AG08396 (cell line): ENCODE data around the gene CFAP77.
A peak's percentile ranks its signal among the peaks of the same experiment; 100 is the strongest.

Experiments
- DNase-seq: peaks from one replicate; pipeline ENCODE4 v3.0.0; 2012; ENCODE audit warnings: low spot score, mixed read lengths

Gene CFAP77

DNA sequence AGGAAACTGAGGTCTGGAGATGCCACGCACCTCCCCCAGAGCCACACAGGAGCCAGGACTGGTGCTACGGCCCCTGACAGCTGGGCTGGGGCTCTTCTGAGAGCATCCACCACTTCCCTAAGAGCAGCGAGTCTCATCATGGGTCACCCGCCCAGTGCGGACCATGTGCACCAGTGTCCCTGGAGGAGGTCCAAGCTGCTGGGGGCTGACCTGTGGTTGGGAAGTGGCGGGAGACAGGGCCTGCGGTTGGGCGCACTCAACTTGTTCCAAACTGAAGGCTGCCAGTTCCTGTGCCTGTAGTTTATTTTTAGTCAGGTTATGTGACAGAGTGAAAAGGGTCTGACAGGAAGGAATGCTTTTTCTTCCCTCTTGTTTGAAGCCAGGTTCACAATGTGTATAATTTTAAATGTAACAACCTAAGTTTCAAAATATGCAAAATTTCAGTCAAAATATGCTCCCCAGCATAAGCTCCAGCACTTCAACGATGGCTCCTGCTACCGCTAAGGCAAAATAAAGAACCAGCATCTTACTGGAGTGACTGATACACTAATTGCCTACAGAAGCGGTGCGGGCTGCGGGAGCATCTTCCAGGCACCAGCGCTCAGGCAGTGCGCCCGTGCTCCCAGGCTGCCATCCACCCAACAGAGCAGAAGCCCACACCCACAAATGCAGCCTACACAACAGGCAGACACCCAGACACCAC is 187.2 kb downstream of the CFAP77 start:
- no peak for DNase-seq

DNA sequence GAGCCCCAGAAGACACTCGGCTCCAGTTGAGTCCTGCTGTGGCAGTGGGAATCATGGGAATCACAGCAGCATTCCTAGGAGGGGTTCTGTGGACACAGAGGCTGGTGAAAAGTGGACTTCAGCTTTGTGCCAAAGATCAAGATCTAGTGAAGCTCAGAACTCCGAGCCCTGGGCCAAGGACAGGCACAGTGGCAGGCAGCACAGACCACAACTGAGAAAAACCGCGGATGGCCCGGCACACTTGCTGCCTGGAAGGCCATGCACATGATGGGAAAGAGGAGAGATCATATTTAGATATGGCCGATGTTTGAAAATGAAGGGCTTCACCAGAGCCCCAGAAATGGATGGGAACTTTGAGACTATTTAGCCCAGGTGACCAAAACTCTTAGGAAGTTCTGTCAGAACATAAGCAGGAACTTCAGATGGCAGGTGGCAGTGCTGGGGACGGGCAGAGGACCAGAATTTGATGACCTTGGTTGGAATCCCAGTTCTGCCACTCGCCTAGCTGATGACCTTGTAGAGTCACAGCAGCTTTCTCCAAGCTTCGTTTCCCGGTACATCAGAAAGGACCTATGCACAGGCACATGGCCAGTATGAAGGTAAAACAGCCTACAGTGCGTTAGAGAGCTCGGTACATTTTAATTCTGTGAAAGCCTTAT is 190.4 kb downstream of the CFAP77 start:
- no peak for DNase-seq

DNA sequence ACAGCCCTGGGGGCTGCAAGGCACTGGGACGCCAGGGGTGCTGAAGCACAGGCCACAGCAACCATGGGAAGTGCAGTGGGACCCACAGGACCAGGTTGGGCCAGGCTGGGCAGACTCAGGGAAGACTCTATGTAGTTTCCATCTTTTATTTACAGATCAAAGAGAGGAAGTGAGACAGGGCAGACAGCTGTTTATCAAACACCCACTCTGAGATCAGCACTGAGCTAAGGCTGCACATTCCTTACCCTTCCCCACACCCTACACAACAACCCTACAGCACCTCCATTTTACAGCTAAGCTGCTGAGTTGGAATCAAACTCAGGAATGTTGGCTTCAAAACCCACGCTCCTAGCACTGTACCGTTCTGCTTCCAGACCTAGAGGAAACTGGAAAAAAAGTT is 192.2 kb downstream of the CFAP77 start:
- DNase-seq, result peak; percentile 26

DNA sequence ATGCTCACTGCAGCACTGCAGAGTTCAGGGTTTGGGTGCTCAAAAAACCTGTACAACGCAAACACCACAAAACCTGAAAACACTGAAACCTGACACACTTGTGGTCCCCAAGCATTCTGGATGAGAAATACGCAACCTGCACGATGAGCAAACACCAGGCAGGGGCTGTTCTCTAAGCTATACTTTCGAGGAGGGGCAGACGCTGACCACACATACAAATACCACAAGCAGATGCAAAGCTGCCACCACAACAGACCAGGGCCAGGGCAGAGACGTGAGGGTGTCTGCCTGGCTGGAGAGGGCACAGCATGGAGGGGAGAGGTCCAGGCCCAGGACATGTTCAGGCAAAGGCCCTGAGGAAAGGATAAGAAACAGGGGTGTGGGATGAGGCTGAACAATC is 195.4 kb downstream of the CFAP77 start:
- no peak for DNase-seq

DNA sequence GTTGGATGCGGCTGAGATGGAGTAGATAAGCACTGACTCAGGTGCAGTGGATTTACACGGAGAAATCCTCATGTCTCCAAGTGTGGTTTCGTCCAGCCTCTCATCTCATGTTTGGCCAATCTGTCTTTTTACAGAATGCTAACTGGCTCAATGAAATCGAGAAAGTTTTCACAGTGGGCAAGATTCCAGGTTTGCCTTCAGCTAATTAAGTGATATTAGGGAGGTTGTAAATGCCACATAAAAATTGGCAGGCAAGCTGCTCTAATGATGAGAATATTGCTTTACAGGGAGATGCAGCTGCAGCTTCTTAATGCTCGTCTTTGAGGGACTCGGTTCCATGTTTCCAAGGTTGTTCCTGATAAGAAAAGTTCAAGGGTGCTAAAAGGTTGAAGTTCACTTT is 196.1 kb downstream of the CFAP77 start:
- DNase-seq, result no peak

DNA sequence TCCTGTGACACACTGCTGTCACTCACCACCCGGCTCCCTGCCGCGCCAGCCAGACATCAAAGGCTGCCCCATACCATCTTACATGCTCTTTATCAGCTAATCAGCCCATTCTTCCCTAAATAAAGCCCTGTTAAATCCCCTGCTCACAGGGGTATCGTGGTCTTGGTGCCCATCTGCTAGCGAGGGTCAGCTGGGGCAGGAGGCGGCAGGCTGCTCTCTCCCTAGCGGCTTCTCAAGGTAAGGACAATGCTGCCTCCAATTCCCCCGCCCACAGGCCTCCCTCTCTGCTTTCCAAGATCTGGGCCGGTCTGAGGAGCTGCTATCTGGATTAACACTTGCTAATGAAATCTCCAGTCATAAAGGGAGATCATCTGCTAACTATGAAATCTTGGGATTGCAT is 199.2 kb downstream of the CFAP77 start:
- DNase-seq, result no peak

DNA sequence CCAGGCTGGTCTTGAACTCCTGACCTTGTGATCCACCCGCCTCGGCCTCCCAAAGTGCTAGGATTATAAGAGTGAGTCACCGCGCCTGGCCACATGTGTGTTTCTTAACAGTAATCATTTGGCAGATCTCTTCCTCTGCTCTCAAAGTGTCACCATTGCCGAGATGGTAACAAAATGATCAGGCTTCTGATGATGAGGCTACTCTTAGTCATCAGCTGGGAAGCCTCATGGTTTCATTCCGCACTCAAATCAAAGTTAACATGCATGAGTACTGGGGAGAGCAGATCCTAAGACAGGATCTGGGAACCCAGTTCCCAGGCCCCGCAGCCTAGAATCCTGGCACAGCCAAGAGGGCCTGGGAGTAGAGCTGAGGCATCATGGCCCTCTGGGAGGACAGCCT is 199.8 kb downstream of the CFAP77 start:
- DNase-seq, result peak; percentile 71

DNA sequence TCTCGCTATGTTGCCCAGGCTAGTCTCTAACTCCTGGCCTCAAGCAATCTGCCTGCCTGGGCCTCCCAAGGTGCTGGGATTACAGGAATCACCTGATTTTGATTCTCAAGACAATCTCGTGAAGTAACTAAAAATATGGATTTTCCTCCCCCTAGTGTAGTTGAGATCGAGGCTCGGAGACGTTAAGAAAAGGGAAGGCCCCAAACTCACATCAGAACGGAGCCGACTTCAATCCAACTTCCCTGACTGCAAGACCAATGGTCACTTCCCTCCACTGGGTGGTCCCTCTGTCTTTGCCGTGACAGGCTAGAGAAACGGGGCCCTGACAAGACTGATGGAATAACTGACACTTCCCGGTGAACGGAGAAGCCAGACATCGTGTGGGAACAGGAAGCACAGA is 200.7 kb downstream of the CFAP77 start:
- no peak for DNase-seq

DNA sequence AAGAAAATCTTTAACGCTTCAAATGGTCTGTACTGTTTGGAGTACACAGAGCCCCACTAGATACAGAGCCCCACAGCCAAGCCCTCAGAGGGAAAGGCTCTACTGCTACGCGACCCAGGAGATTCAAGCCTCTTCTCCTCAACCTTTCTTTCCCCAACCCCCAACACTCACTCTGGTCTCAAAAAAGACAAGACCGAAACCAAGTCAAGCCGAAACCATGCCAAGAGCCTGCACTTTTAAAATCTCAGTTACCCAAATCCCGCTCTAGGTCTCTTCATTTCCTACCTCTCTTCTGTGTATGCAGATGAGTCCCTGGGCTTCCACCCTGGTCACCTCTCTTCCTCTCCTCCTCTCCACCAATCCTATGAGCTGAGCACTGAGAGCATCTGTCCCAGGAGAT is 204.3 kb downstream of the CFAP77 start:
- DNase-seq, result no peak

DNA sequence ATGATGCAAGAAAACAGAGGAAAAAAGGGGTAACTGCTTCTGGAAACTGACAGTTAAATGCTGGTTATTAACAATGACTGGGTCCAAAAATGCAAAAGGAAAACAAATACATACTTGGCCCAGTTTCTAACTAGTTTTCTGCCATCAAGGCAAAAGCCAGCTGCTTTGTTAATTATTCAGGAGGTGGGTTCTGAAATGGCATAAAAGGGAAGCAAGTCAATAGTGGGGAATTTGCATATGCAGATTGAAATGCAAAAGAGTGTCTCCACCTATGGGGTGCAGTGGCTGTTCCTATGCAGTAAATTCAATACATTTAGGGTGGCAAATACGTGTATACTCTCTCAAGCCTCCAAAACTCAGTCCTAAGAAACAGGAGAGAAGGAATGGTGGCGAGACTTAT is 205.8 kb downstream of the CFAP77 start:
- DNase-seq, result no peak

DNA sequence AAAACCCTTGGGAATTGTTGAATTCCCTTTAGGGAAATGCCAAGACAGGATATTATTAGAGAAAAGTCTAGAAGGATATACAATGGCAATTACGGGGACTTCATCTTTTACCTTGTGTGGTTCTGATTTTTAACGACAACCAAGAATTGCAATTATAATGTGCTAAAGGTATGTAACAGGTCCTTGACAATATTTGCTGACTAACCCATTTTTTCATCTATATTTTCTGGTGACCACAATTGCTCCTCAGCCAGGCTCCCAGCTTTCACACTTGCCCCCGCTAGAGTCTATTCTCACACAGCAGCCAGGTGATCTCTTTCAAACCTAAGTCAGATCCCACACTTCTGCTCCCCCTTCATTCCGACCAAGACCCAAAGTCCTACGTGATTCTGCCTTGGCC is 206.7 kb downstream of the CFAP77 start:
- DNase-seq, result no peak

DNA sequence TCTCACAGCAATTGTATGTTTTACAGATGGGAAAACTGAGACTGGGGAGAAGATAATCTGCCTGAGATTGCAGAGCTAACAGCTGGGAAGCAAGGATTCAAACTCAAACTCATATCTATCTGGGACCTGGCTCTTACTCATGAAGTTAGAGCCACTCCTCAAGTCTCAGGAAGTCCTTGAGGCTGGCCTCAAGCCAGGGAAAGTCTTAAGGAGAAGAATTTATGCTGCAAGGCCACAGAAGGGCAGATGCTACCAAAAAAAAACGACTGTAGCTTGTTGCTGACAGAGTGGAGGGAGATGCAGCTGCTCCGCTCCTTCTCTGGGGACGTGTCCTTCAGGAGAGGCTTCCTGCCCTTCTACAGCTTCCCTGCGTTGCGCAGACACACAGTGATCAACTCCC is 212.1 kb downstream of the CFAP77 start:
- DNase-seq, result no peak
